Measurements from ENCODE around the gene BLTP3B.

The BLTP3B gene

GRCh38 chr12:100106861-100107260, 35.8 kb downstream of the BLTP3B start:
- DNase-seq = no peak

- no peak for DNase-seq
These were observed 37.0 kb downstream of the BLTP3B start for GRCh38 chr12:100105661-100106060.

GRCh38 chr12:100101000-100101399, 41.7 kb downstream of the BLTP3B start:
- no peak for DNase-seq

Measured in stimulated activated CD8-positive, alpha-beta memory T cell treated with anti-CD3 and anti-CD28 coated beads, Interleukin-4, amount 100 ng/mL, for 48 hours (primary cell).